KMS-11 (cell line): ENCODE measurements around the gene CCDC33.

Experiments used
- H2AFZ ChIP-seq: fragments of 200-600 bp; sonication (generic); 2 replicates; pipeline ENCODE4 v1.6.1; 2016; ENCODE audit warnings: antibody characterized with exemption, mixed run types, low read depth
- H3K27ac ChIP-seq: fragments of 200-600 bp; sonication (generic); 2 replicates; pipeline ENCODE4 v1.6.1; 2016; ENCODE audit warnings: mild to moderate bottlenecking, mixed run types
- H3K27me3 ChIP-seq: fragments of 200-600 bp; sonication (generic); 2 replicates; pipeline ENCODE4 v1.6.1; 2017; ENCODE audit warnings: mild to moderate bottlenecking, low read depth, mixed run types, moderate library complexity; ENCODE audit not compliant: insufficient read depth
- H3K36me3 ChIP-seq: fragments of 200-600 bp; sonication (generic); 2 replicates; pipeline ENCODE4 v1.6.1; 2017; ENCODE audit warnings: mild to moderate bottlenecking, mixed run types; ENCODE audit not compliant: insufficient read depth
- H3K4me1 ChIP-seq: fragments of 200-600 bp; sonication (generic); 2 replicates; pipeline ENCODE4 v1.6.1; 2016; ENCODE audit warnings: mild to moderate bottlenecking, low read depth, mixed run types; ENCODE audit not compliant: poor library complexity, severe bottlenecking
- H3K4me2 ChIP-seq: fragments of 200-600 bp; sonication (generic); 2 replicates; pipeline ENCODE4 v1.7.0; 2016; ENCODE audit warnings: mild to moderate bottlenecking, mixed run types
- H3K4me3 ChIP-seq: fragments of 200-600 bp; sonication (generic); IDR thresholded peaks from 2 replicates; pipeline ENCODE4 v1.6.1; 2017; ENCODE audit warnings: low read depth, low read length, mixed read lengths; ENCODE audit not compliant: insufficient read depth
- H3K79me2 ChIP-seq: fragments of 200-600 bp; sonication (generic); 2 replicates; pipeline ENCODE4 v1.6.1; 2016; ENCODE audit warnings: low read depth, mixed run types; ENCODE audit not compliant: insufficient read depth
- H3K9ac ChIP-seq: fragments of 200-600 bp; sonication (generic); 2 replicates; pipeline ENCODE4 v1.6.1; 2016; ENCODE audit warnings: mild to moderate bottlenecking, mixed run types
- H4K20me1 ChIP-seq: fragments of 200-600 bp; sonication (generic); 2 replicates; pipeline ENCODE4 v1.6.1; 2016; ENCODE audit warnings: mild to moderate bottlenecking, mixed run types; ENCODE audit not compliant: insufficient read depth
- CTCF ChIP-seq: fragments of 200-600 bp; sonication (generic); conservative IDR thresholded peaks from 2 replicates; pipeline ENCODE4 v1.6.1; 2017; ENCODE audit warnings: low read depth, mild to moderate bottlenecking, antibody characterized with exemption, low read length, moderate library complexity, mixed read lengths

Gene CCDC33

GRCh38 chr15:74212494-74212893 is 23.6 kb upstream of the CCDC33 start:
- H3K9ac ChIP-seq: no peak overlapping the region
- no peak overlapping the region for H3K4me2 ChIP-seq
- H3K4me1 ChIP-seq: no peaks in the 10 kb centered on the region
- H3K27ac ChIP-seq: no peak overlapping the region
- H3K79me2 ChIP-seq: no peaks in the 10 kb centered on the region
- H4K20me1 ChIP-seq: no peaks in the 10 kb centered on the region
- H2AFZ ChIP-seq: no peak overlapping the region
- no peak overlapping the region for H3K4me3 ChIP-seq
- no peak for TF ChIP-seq CTCF
- H3K36me3 ChIP-seq: no peaks in the 10 kb centered on the region
- H3K27me3 ChIP-seq: peaks cover 73% of the 10 kb centered on the region

- Histone ChIP-seq H3K79me2 (no peaks in the 10 kb centered on the region), H3K4me1 (no peaks in the 10 kb centered on the region), H3K27ac (no peak overlapping the region)
These were observed 22.3 kb upstream of the CCDC33 start for GRCh38 chr15:74213858-74214284.

GRCh38 chr15:74214324-74215021 is 21.7 kb upstream of the CCDC33 start:
- H4K20me1 ChIP-seq: no peaks in the 10 kb centered on the region
- no peak overlapping the region for H3K4me2 ChIP-seq
- no peaks in the 10 kb centered on the region for H3K79me2 ChIP-seq
- H3K9ac ChIP-seq: no peak overlapping the region
- H3K4me1 ChIP-seq: no peaks in the 10 kb centered on the region
- H3K4me3 ChIP-seq: no peak overlapping the region
- peaks cover 71% of the 10 kb centered on the region for H3K27me3 ChIP-seq
- TF ChIP-seq CTCF: no peak
- no peaks in the 10 kb centered on the region for H3K36me3 ChIP-seq
- no peak overlapping the region for H3K27ac ChIP-seq
- H2AFZ ChIP-seq: no peak overlapping the region

More at GRCh38 chr15:74213858-74214284, 22.3 kb upstream of the CCDC33 start:
- H3K4me3 ChIP-seq: no peak overlapping the region
- H3K9ac ChIP-seq: no peak overlapping the region
- H2AFZ ChIP-seq: no peak overlapping the region
- H3K4me2 ChIP-seq: no peak overlapping the region
- H3K27me3 ChIP-seq: peaks cover 71% of the 10 kb centered on the region
- H3K36me3 ChIP-seq: no peaks in the 10 kb centered on the region
- TF ChIP-seq CTCF: no peak
- H4K20me1 ChIP-seq: no peaks in the 10 kb centered on the region

GRCh38 chr15:74215958-74216357 is 20.2 kb upstream of the CCDC33 start:
- H3K4me2 ChIP-seq: no peak overlapping the region
- TF ChIP-seq CTCF: no peak
- no peak overlapping the region for H2AFZ ChIP-seq
- no peaks in the 10 kb centered on the region for H3K79me2 ChIP-seq
- H3K9ac ChIP-seq: no peak overlapping the region
- no peaks in the 10 kb centered on the region for H4K20me1 ChIP-seq
- no peaks in the 10 kb centered on the region for H3K4me1 ChIP-seq
- H3K4me3 ChIP-seq: no peak overlapping the region
- H3K36me3 ChIP-seq: no peaks in the 10 kb centered on the region
- peaks cover 73% of the 10 kb centered on the region for H3K27me3 ChIP-seq
- H3K27ac ChIP-seq: no peak overlapping the region
